OCI-LY7 (cell line): ENCODE results near the gene HCAR2. TPM values are rescaled to one million over a fixed set of nuclear protein-coding genes. Genes with fewer than 3 reads are reported as not detected.
A peak's percentile ranks its signal among the peaks of the same experiment; 100 is the strongest.
"Not testable (repeated sequence)": the region's sequence is repeated elsewhere in the genome, so short reads cannot be mapped to it uniquely, and the experiment has no call there.

ENCODE experiments used
- BruUV-seq: library from RNA; stranded (reverse); fragments of 400-500 nt; replicated peaks from 2 replicates; lab custom pipeline; 2021; lab: Mats Ljungman, UMichigan
- CTCF ChIA-PET: fragments of 300-600 bp; sonication (Branson Sonifier 250); formaldehyde crosslinking; loops from one replicate; lab custom pipeline; 2022; ENCODE audit warnings: antibody characterized with exemption; ENCODE audit not compliant: unreplicated experiment; lab: Charles Lee
- POLR2A ChIA-PET: fragments of 300-600 bp; sonication (Branson Sonifier 250); formaldehyde crosslinking; loops from one replicate; lab custom pipeline; 2022; ENCODE audit warnings: antibody characterized with exemption; lab: Charles Lee
- DNase-seq: peaks from one replicate; pipeline ENCODE4 v3.0.0-alpha.2; 2015; ENCODE audit warnings: low spot score
- H2AFZ ChIP-seq: fragments of 200-600 bp; sonication (generic), shearing (Covaris generic); 2 replicates; pipeline ENCODE4 v1.6.1; 2014; ENCODE audit warnings: mild to moderate bottlenecking, antibody characterized with exemption, low read length, moderate library complexity
- H3K27ac ChIP-seq: fragments of 200-600 bp; sonication (generic); 2 replicates; pipeline ENCODE4 v1.5.1; 2014; ENCODE audit warnings: mixed run types, low read depth, mild to moderate bottlenecking, moderate library complexity, low read length, inconsistent platforms; ENCODE audit not compliant: poor library complexity, severe bottlenecking
- H3K36me3 ChIP-seq: fragments of 200-600 bp; sonication (generic); 2 replicates; pipeline ENCODE4 v1.6.1; 2014; ENCODE audit warnings: mild to moderate bottlenecking, antibody characterized with exemption, low read length, moderate library complexity, mixed read lengths; ENCODE audit not compliant: insufficient read depth
- H3K4me1 ChIP-seq: fragments of 200-600 bp; sonication (generic); 2 replicates; pipeline ENCODE4 v1.5.1; 2014; ENCODE audit warnings: mild to moderate bottlenecking, low read length; ENCODE audit not compliant: insufficient read depth, poor library complexity, severe bottlenecking
- H3K4me2 ChIP-seq: fragments of 200-600 bp; sonication (generic); 2 replicates; pipeline ENCODE4 v1.6.1; 2014; ENCODE audit warnings: mild to moderate bottlenecking, low read length
- H3K4me3 ChIP-seq: fragments of 200-600 bp; sonication (generic); 2 replicates; pipeline ENCODE4 v1.5.1; 2014; ENCODE audit warnings: mild to moderate bottlenecking, low read depth, low read length; ENCODE audit not compliant: poor library complexity, severe bottlenecking
- H3K79me2 ChIP-seq: fragments of 200-600 bp; sonication (generic); 2 replicates; pipeline ENCODE4 v1.6.1; 2016; ENCODE audit warnings: low read depth, mild to moderate bottlenecking, low read length, moderate library complexity, mixed read lengths; ENCODE audit not compliant: insufficient read depth
- H3K9me2 ChIP-seq: fragments of 200-600 bp; sonication (generic); 2 replicates; pipeline ENCODE4 v1.6.1; 2016; ENCODE audit warnings: mild to moderate bottlenecking, low read length, mixed read lengths; ENCODE audit not compliant: insufficient read depth
- H3K9me3 ChIP-seq: fragments of 200-600 bp; sonication (generic); 2 replicates; pipeline ENCODE4 v1.6.1; 2014; ENCODE audit warnings: mild to moderate bottlenecking, mixed run types, low read length, mixed read lengths
- H4K20me1 ChIP-seq: fragments of 200-600 bp; sonication (generic); 2 replicates; pipeline ENCODE4 v1.6.1; 2014; ENCODE audit warnings: mild to moderate bottlenecking, antibody characterized with exemption, low read length, moderate library complexity, mixed read lengths; ENCODE audit not compliant: insufficient read depth
- EZH2phosphoT487 ChIP-seq: fragments of 200-600 bp; sonication (generic); IDR thresholded peaks from 2 replicates; pipeline ENCODE4 v1.6.1; 2018; ENCODE audit warnings: low read depth, borderline replicate concordance, mild to moderate bottlenecking, mixed run types, antibody characterized with exemption, low read length, moderate library complexity, mixed read lengths
- intact Hi-C: fragments of 100-400 bp; cut with micrococcal nuclease; formaldehyde crosslinking; loops from one replicate; pipeline ENCODE4 v1.10.0; 2022; ENCODE audit not compliant: unreplicated experiment
- total RNA-seq, 2 experiments: library from RNA; depleted of rRNA in 1 of 2; stranded (reverse); fragments of >200 nt in 1 of 2; shearing (Covaris generic) in 1 of 2; gene quantifications; 2 replicates each; pipeline ENCODE4 v1.2.3, GENCODE V29; 2014 to 2022
- TF ChIP-seq, protein P1 (sequence below): fragments of 200-600 bp; sonication (generic); conservative IDR thresholded peaks from 2 replicates; pipeline ENCODE4 v1.5.1; 2014; ENCODE audit warnings: mild to moderate bottlenecking, antibody characterized with exemption, low read length, moderate library complexity, mixed read lengths

HCAR2 gene
- total RNA-seq, 2 experiments from 2014 or later: not detected

DNA sequence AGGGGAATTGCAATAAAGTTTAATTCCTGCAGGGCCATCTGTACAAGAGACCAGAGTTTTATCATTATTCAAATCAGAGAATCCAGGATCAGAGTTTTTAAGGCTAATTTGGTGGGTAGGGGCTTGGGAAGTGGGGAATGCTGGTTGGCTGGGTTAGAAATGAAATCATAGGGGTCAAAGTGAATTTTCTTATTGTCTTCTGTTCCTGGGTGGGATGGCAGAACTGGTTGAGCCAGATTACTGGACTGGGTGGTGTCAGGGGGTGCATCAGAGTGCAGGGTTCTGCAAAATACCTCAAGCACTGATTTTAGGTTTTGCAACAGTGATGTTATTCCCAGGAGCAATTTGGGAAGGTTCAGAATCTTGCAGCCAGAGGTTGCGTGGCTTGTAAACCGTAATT is 6.2 kb downstream of the HCAR2 start:
- BruUV-seq, H3K36me3 ChIP-seq, H3K4me2 ChIP-seq, H3K9me2 ChIP-seq, intact Hi-C loops, H3K27ac ChIP-seq, H3K79me2 ChIP-seq, DNase-seq, CTCF ChIA-PET, H3K4me1 ChIP-seq, H4K20me1 ChIP-seq, H2AFZ ChIP-seq, H3K9me3 ChIP-seq, H3K4me3 ChIP-seq, POLR2A ChIA-PET: not testable (repeated sequence)

DNA sequence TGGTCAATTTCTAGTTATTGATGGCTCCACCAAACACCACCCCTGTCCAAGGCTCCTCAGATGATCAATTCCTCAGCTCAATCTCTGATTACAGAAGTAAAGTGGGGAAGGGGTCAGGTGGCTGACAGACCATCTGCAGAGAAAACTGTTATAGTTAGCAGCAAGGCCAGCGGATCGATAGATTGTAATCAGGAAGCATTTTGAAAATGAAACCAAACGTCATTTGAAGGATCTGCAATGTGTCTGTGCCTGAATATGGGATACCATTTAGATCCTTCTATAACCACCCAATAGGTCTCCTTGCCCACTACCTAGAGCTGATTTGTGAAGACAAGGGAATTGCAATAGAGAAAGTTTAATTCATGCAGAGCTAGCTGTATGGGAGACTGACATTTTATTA is 11.6 kb downstream of the HCAR2 start:
- Histone ChIP-seq H3K9me3 (no peaks in the 10 kb centered on the region), H3K27ac (no peak overlapping the region), H3K36me3 (no peaks in the 10 kb centered on the region), H3K4me2 (no peak overlapping the region), H3K4me1 (no peaks in the 10 kb centered on the region), H2AFZ (0 out of 2 replicates have a peak overlapping the region, but pooled peaks have one; percentile 27), H3K79me2 (no peaks in the 10 kb centered on the region), H3K4me3 (no peak overlapping the region), H3K9me2 (no peaks in the 10 kb centered on the region), H4K20me1 (no peaks in the 10 kb centered on the region)
- CTCF ChIA-PET: no interaction called here
- DNase-seq: no peak
- no TSS peak for BruUV-seq
- no peak for TF ChIP-seq EZH2phosphoT487
- TF ChIP-seq, protein P1, sequence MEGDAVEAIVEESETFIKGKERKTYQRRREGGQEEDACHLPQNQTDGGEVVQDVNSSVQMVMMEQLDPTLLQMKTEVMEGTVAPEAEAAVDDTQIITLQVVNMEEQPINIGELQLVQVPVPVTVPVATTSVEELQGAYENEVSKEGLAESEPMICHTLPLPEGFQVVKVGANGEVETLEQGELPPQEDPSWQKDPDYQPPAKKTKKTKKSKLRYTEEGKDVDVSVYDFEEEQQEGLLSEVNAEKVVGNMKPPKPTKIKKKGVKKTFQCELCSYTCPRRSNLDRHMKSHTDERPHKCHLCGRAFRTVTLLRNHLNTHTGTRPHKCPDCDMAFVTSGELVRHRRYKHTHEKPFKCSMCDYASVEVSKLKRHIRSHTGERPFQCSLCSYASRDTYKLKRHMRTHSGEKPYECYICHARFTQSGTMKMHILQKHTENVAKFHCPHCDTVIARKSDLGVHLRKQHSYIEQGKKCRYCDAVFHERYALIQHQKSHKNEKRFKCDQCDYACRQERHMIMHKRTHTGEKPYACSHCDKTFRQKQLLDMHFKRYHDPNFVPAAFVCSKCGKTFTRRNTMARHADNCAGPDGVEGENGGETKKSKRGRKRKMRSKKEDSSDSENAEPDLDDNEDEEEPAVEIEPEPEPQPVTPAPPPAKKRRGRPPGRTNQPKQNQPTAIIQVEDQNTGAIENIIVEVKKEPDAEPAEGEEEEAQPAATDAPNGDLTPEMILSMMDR: no peak
- intact Hi-C loops: no loop called here
- POLR2A ChIA-PET: interaction anchor here (0.6 to 1.0 kb wide), 2 partner anchors 20 to 749 kb away, joined by 3 to 4 read pairs; no protein-coding TSS in a partner anchor

DNA sequence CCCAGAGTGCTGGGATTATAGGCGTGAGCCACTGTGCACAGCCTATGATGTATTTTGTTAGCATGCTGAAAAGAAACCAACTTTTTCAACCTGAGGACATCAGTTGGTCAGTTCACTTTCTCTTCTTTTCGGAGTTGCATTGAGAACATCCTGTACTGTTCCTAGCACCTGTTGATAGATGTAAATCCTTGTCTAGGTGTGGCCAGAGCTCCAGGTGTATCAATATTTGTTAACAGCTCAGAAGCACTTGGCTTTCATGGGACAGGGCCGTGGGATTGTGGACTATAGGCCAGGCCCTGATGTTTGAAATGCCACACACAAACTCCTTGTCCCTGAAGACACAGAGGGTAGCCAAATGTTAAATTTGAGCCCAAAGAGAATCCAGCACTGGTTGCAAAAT is 14.9 kb downstream of the HCAR2 start:
- Histone ChIP-seq H4K20me1 (no peaks in the 10 kb centered on the region), H3K4me3 (no peak overlapping the region), H3K9me2 (no peaks in the 10 kb centered on the region), H3K36me3 (no peaks in the 10 kb centered on the region), H3K4me1 (no peaks in the 10 kb centered on the region), H3K79me2 (no peaks in the 10 kb centered on the region), H2AFZ (no peak overlapping the region), H3K9me3 (no peaks in the 10 kb centered on the region), H3K27ac (no peak overlapping the region), H3K4me2 (no peak overlapping the region)
- POLR2A ChIA-PET: no interaction called here
- no TSS peak for BruUV-seq
- TF ChIP-seq, protein P1: no peak
- no peak for TF ChIP-seq EZH2phosphoT487
- CTCF ChIA-PET: no interaction called here
- no peak for DNase-seq
- intact Hi-C loops: no loop called here
